ENCODE results near the gene NUMA1.

Gene NUMA1

DNA sequence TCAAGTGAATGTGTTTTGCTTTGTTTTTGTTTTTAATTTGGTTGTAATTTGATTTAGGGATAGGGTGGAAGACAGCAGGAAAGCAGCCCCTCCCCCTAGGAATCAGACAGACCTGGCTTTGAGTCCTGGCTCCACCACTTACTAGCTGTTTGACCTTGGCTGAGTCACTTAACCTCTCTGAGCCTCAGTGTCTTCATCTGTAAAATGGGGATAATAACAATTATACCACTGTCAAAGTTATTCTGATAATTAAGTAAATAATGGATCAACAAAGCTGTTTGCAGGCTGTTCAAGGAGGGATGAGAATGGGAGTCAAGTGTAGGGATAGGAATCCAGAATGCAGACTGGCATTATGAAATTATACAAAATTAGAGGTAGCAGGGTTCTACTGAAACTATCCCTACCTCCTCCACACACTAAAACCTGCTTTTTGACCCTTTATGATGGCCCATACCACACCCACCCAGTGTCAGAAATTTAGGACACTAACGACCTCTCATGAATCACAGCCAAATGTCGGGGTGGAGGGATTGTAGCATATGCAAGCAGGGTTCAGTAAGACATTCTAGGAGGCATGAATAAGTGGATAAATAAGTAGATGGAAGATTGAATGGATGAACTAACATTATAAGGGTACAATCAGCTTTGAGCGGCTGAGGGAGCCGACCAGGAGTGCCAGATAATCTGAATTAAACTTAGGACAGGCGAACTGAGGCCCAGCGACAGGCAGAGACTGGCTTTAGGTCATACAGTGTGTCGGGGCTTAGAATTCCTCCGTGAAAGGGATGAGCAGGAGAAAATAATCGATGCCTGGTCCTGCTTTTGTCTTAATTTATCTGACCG is 31.2 kb upstream of the NUMA1 start:
- peak overlapping the region; percentile 96 for H3K4me3 Mint-ChIP-seq
- no peaks in the 10 kb centered on the region for H3K27me3 Mint-ChIP-seq
- H3K36me3 Mint-ChIP-seq (ENCODE audit: low read depth): peaks cover 5% of the 10 kb centered on the region
- peak overlapping the region; percentile 100 for H3K27ac Mint-ChIP-seq
- H3K4me1 Mint-ChIP-seq (ENCODE audit: low read depth): peaks cover 20% of the 10 kb centered on the region
- H3K9me3 Mint-ChIP-seq: no peaks in the 10 kb centered on the region

DNA sequence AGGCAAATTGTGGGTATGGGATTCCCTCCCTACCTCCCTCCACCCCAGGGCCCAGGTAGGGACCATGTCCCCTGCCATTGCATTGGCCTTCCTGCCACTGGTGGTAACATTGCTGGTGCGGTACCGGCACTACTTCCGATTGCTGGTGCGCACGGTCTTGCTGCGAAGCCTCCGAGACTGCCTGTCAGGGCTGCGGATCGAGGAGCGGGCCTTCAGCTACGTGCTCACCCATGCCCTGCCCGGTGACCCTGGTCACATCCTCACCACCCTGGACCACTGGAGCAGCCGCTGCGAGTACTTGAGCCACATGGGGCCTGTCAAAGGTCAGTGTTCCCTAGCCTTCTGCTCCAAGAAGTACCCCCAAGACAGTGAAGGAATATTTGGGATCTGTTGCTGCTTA is 25.5 kb upstream of the NUMA1 start, which contains the start of gene TOMT:
Gene TOMT, plus strand, starts transcription at position 37 of the 400 bp plus-strand sequence. Its CDS starts 28 bp downstream, at position 65.
- H3K36me3 Mint-ChIP-seq (ENCODE audit: low read depth): peaks cover 16% of the 10 kb centered on the region
- H3K4me3 Mint-ChIP-seq: no peak within 1 kb of the TSS
- no peak within 1 kb of the TSS for H3K27ac Mint-ChIP-seq
- no peaks in the 10 kb centered on the region for H3K27me3 Mint-ChIP-seq
- H3K4me1 Mint-ChIP-seq (ENCODE audit: low read depth): peaks cover 30% of the 10 kb centered on the region
- no peaks in the 10 kb centered on the region for H3K9me3 Mint-ChIP-seq

DNA sequence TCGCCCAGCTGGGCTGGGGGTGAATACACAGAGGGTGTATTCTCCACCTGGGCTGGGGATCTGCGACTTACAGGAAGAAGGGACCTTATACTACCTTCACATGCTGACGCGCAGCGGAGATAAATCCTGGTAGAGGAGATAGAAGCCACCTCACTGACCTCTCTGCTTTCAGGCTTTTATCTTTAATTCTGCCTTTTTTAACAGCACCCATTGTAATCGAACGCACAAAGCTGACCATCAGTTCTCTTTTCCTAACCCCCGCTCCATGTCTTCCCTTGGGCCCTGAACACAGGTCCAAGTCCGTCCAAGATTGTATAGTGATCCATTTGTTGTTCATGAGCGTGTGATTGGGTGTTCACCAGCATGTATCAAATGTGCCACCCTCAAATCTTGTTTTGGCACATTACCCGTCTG is 23.4 kb upstream of the NUMA1 start:
- peaks cover 11% of the 10 kb centered on the region for H3K36me3 Mint-ChIP-seq (ENCODE audit: low read depth)
- H3K4me3 Mint-ChIP-seq: peak overlapping the region; percentile 92
- peaks cover 38% of the 10 kb centered on the region for H3K4me1 Mint-ChIP-seq (ENCODE audit: low read depth)
- H3K27ac Mint-ChIP-seq: peak overlapping the region; percentile 94
- no peaks in the 10 kb centered on the region for H3K9me3 Mint-ChIP-seq
- H3K27me3 Mint-ChIP-seq: no peaks in the 10 kb centered on the region

DNA sequence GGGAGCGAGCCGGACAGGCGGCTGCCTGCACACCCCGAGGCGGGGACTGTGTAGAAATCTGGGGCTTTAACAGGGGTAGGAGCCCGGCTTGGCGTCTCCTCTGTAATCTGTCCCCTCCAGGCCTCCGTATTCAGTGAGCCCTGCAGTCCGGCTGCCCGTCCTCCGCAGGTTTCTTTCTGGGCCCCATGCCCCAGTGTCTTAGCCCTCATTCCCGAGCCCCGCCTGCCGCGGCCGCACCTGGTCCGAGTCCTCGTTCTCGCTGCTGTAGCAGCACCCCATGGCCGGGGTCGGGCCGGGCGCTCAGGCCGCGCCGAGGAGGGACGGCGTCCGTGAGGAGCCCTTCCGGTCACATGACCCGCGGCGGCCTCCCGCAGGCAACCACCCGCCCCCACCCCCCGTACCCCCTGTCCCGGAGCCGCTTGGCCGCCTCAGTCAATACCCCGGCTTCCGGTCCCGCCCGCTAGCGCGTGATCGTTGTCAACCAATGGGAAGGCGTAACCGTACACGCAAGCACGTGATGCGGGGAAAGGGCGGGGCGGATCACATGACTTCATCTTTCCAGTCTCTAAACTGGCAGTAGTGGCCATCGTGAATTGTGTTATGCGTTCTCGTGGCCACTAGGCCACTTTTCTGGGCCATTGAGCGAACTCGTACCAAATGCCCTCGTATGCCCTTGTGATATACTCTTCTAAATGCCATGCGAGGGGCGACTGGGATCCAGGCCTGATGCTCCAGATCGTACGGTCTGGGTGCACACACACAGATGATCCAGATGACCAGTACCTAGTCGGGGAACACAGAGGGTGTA is 22.8 kb upstream of the NUMA1 start, which contains the start of gene LAMTOR1:
Gene LAMTOR1, minus strand, starts transcription at position 352 of the 808 bp plus-strand sequence. Its CDS starts 73 bp downstream, at position 279.
- H3K36me3 Mint-ChIP-seq (ENCODE audit: low read depth): peaks cover 14% of the 10 kb centered on the region
- no peaks in the 10 kb centered on the region for H3K27me3 Mint-ChIP-seq
- peak within 1 kb of the TSS; percentile 92 for H3K4me3 Mint-ChIP-seq
- peak within 1 kb of the TSS; percentile 94 for H3K27ac Mint-ChIP-seq
- H3K4me1 Mint-ChIP-seq (ENCODE audit: low read depth): peaks cover 38% of the 10 kb centered on the region
- no peaks in the 10 kb centered on the region for H3K9me3 Mint-ChIP-seq

DNA sequence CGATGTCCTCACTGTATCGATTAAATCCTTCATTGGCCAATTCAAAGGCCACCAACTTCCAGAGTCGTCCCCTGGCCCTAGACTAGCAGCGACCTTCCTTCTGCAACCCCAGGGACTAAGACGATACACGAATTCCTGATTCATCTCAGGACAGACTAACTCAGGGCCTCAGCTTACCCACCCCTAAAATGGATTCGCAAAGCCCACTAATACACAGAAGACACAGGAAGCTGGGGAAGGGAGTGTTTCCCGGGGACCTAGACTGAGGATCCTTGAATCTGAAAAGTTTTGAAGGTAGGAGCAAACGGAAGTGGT is 22.2 kb upstream of the NUMA1 start:
- peak overlapping the region; percentile 92 for H3K4me3 Mint-ChIP-seq
- no peaks in the 10 kb centered on the region for H3K27me3 Mint-ChIP-seq
- H3K4me1 Mint-ChIP-seq (ENCODE audit: low read depth): peaks cover 38% of the 10 kb centered on the region
- H3K27ac Mint-ChIP-seq: peak overlapping the region; percentile 94
- peaks cover 14% of the 10 kb centered on the region for H3K36me3 Mint-ChIP-seq (ENCODE audit: low read depth)
- H3K9me3 Mint-ChIP-seq: no peaks in the 10 kb centered on the region

DNA sequence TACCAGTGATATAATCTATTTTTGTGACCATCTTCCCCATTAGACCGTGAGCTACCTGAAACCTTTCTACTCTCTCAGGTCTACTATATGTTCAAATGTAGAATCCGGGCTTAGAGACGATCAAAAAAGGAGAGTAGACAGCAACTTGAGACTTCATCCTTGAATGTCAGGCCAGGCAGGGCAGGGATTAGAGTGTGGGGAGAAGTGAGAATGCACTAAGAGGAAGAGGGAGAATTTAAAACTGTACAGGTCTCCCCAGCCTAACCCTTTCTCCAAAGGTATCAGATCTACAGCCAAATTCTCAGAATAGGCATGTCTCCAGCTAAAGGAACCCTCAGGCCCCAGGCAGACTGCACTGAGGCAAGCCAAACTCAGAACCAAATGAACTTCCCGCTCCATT is 21.8 kb upstream of the NUMA1 start:
- Mint-ChIP-seq H3K9me3 (no peaks in the 10 kb centered on the region), H3K27me3 (no peaks in the 10 kb centered on the region), H3K4me1 (ENCODE audit: low read depth) (peaks cover 38% of the 10 kb centered on the region), H3K4me3 (peak overlapping the region; percentile 92), H3K36me3 (ENCODE audit: low read depth) (peaks cover 15% of the 10 kb centered on the region), H3K27ac (peak overlapping the region; percentile 94)

DNA sequence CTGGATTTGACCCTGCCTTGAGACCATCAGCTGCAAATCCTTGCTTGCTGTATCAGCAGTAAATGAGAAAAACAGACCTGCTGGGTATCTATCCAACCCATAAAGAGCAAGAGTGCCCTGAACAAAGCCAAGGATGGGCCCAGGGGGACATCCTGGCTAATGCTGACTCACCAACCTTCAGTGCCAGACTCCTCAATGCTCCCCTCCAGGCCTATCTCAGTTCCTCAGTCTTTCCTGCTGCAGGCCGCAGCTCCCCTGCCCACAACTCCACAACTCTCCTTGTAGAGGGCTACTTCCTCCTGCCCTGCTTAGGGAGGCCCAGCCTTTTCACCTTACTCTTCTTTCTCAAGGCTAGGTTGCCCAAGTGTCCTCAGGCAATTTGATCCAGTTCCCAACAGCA is 20.1 kb upstream of the NUMA1 start:
- Mint-ChIP-seq H3K4me3 (no peak overlapping the region), H3K9me3 (no peaks in the 10 kb centered on the region), H3K36me3 (ENCODE audit: low read depth) (peaks cover 22% of the 10 kb centered on the region)

DNA sequence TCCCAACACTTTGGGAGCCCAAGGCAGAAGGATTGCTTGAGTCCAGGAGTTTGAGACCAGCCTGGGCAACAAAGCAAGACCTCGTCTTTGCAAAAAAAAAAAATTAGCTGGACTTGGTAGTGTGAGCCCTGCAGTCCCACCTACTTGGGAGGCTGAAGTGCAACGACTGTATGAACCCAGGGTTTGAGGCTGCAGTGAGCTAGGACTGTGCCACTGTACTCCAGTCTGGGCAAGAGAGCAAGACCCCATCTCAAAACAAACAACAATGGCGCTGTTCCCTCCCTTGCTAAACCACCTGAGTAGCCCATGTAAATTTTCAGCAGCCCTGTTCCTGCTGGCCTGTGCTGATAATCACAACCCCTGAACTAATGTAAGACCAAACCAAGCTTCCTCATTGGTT is 19.7 kb upstream of the NUMA1 start:
- Mint-ChIP-seq H3K27ac (peak overlapping the region; percentile 12), H3K4me3 (no peak overlapping the region), H3K27me3 (no peaks in the 10 kb centered on the region), H3K4me1 (ENCODE audit: low read depth) (peaks cover 38% of the 10 kb centered on the region), H3K36me3 (ENCODE audit: low read depth) (peaks cover 26% of the 10 kb centered on the region), H3K9me3 (no peaks in the 10 kb centered on the region)

More for the DNA sequence above, 20.1 kb upstream of the NUMA1 start:
- Mint-ChIP-seq H3K27me3 (no peaks in the 10 kb centered on the region), H3K27ac (no peak overlapping the region), H3K4me1 (ENCODE audit: low read depth) (peaks cover 38% of the 10 kb centered on the region)

DNA sequence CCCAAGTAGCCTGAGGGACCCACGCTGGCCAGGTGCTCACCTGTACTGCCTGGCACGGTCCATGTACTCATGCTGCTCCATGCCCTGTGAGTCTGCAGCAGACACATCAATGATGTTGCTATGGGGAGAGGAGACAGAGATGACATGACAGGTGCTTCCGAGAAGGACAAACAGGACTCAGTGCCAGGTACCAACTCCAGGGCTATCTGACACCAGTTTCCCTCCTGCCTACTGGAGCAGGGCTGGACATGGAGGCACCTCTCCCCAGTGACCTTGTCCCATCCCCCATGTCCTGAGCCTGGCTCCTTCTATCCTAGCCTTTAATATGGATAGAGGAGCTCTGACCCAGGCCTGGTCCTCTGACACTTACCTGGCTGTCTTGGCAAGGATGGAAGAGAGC is 18.4 kb upstream of the NUMA1 start:
- Mint-ChIP-seq H3K27ac (no peak overlapping the region), H3K36me3 (ENCODE audit: low read depth) (peaks cover 31% of the 10 kb centered on the region), H3K9me3 (no peaks in the 10 kb centered on the region), H3K4me1 (ENCODE audit: low read depth) (peaks cover 31% of the 10 kb centered on the region), H3K4me3 (no peak overlapping the region), H3K27me3 (no peaks in the 10 kb centered on the region)

DNA sequence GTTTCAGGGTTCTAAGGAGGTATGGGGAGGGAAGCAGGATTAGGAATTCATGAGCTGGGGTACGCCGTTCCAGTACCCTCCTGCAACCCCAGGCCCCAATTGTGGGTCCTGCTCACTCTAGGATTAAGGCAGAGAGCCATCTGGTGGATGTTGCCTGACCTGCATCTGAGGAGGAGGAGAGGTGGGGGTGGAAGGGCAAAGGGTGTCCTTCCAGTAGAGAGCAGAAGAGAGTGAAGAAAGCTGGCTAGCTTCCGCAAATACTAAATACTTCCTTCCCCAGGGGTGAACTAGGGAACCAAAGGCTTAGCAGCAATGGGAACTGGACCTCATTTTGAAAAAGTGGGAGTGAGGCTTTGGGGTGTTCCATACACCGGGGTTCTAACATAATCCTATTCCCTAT is 10.9 kb upstream of the NUMA1 start:
- H3K27me3 Mint-ChIP-seq: no peaks in the 10 kb centered on the region

DNA sequence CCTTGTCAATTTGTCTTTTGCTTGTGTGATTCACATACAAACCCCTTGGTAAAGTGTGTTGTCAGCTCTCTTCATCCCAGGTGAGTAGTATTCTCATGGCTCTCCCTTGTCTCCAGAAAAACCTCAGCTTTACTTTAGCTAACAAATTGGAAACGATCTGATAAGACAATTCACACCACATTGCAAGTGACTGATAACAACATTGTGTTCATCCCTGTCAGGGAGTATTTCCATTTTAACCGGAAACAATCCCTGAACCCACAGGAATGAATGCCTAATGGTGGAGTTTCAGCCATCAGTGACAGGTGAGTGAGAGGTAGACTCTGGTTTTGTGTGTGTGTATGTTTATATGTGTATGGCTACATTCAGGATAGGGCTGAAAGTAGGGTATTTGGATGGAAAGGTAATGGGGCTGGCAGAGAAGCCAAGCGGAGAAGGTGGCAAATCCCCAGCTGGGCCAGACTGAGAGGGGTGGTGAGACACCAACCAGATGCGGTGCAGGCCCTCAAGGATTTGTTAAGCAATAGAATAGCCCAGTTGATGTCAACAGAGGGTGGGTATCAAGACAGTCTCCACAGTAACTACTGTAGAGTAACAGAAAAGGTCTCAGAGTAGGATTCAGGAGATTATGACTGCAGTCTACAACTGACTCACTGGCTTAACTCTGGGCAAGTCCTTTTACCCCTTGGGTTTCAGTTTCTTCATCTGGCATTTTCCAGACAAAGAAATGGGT is 7.9 kb upstream of the NUMA1 start:
- no peaks in the 10 kb centered on the region for H3K9me3 Mint-ChIP-seq
- peaks cover 8% of the 10 kb centered on the region for H3K36me3 Mint-ChIP-seq (ENCODE audit: low read depth)
- no peaks in the 10 kb centered on the region for H3K27me3 Mint-ChIP-seq
- H3K4me3 Mint-ChIP-seq: no peak overlapping the region
- peak overlapping the region; percentile 50 for H3K27ac Mint-ChIP-seq
- peaks cover 11% of the 10 kb centered on the region for H3K4me1 Mint-ChIP-seq (ENCODE audit: low read depth)

More for the DNA sequence above, 10.9 kb upstream of the NUMA1 start:
- Mint-ChIP-seq H3K36me3 (ENCODE audit: low read depth) (peaks cover 15% of the 10 kb centered on the region), H3K4me3 (no peak overlapping the region), H3K27ac (no peak overlapping the region), H3K9me3 (no peaks in the 10 kb centered on the region), H3K4me1 (ENCODE audit: low read depth) (peaks cover 11% of the 10 kb centered on the region)

DNA sequence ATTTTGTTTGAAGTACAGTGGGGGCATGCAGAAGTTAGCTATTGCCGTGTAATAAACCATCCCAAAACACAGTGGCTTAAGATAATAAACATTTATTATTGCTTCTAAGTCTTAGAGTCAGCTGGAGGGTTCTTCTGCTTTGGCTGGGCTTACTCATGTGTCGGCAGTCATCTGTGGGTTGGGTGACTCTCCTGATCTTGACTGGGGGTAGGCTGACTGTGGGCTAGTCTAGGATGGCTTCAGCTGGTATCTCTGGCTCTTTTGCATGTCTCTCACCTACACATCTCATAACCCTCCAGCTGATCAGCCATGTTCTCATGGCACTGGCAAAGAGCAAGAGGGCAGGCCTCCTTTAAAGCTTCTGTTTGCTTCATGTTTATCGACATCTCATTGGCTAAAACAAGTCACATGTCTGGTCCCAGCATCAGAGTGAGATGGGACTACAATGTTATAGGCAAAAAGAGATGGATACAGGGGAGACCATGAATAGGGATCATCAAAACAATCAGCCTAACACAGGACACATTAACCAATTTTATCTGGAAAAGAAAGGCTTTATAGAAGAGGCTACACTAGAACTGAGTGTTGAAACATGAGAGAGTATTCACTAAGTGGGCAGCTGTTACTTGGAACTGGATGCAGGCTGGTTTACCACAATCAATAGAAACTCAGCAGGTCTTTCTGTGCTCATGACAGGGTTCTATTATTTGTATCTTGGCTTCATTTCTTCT is 5.4 kb upstream of the NUMA1 start:
- Mint-ChIP-seq H3K27me3 (no peaks in the 10 kb centered on the region), H3K27ac (no peak overlapping the region), H3K4me3 (no peak overlapping the region), H3K9me3 (no peaks in the 10 kb centered on the region), H3K4me1 (ENCODE audit: low read depth) (peaks cover 23% of the 10 kb centered on the region), H3K36me3 (ENCODE audit: low read depth) (peaks cover 8% of the 10 kb centered on the region)

DNA sequence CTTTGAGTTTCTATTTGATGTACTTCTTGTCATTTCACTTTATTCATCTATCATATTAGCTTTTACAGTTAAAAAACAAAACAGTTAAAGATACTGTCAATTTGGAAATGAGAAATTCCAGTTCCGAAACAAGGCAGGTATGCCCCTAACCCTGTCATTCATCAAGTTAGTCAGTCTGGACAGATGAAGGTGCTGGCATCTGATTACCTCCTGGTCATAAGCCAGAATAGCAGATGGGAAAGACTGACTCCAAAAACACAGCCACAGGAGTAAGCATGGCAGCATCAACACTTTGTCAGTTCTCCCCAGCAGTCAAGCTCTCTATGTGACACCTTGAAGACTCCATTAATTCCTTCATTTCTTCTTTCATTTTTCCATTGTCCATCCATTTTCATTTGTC is 4.6 kb upstream of the NUMA1 start:
- H3K4me1 Mint-ChIP-seq (ENCODE audit: low read depth): peaks cover 30% of the 10 kb centered on the region
- peaks cover 8% of the 10 kb centered on the region for H3K36me3 Mint-ChIP-seq (ENCODE audit: low read depth)
- H3K9me3 Mint-ChIP-seq: no peaks in the 10 kb centered on the region
- no peak overlapping the region for H3K4me3 Mint-ChIP-seq
- no peak overlapping the region for H3K27ac Mint-ChIP-seq
- H3K27me3 Mint-ChIP-seq: no peaks in the 10 kb centered on the region

DNA sequence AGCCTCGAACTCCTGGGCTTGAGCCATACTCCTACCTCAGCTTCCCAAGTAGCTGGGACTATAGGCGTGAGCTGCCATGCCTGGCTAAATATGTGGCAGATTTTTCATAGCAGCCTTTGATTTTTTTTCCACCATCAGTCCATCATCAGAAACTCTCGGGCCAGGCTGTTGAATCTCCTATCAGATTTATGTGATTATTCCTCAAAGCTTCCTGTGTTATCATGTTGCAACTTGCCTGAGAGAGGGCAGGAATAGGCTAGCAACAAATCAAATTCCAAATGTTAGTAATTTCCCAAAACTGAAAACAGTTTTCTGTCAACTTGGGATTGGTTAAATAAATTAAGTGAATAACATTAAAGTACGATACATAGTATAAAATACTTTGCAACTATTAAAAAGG is 3.7 kb upstream of the NUMA1 start:
- Mint-ChIP-seq H3K4me3 (no peak overlapping the region), H3K4me1 (ENCODE audit: low read depth) (peaks cover 37% of the 10 kb centered on the region), H3K36me3 (ENCODE audit: low read depth) (peaks cover 8% of the 10 kb centered on the region), H3K27ac (no peak overlapping the region), H3K9me3 (no peaks in the 10 kb centered on the region), H3K27me3 (no peaks in the 10 kb centered on the region)
